Stimulated activated CD4-positive, alpha-beta T cell treated with anti-CD3 and anti-CD28 coated beads, TNF-alpha, amount 100 ng/mL, for 4 hours (primary cell): ENCODE measurements around the gene LRP3.

Source experiments
- DNase-seq, 3 experiments: peaks; one replicate each; pipeline ENCODE4 v3.0.0-alpha.2; 2020; ENCODE audit warnings: low read depth in 3 of 3

LRP3 gene

DNA sequence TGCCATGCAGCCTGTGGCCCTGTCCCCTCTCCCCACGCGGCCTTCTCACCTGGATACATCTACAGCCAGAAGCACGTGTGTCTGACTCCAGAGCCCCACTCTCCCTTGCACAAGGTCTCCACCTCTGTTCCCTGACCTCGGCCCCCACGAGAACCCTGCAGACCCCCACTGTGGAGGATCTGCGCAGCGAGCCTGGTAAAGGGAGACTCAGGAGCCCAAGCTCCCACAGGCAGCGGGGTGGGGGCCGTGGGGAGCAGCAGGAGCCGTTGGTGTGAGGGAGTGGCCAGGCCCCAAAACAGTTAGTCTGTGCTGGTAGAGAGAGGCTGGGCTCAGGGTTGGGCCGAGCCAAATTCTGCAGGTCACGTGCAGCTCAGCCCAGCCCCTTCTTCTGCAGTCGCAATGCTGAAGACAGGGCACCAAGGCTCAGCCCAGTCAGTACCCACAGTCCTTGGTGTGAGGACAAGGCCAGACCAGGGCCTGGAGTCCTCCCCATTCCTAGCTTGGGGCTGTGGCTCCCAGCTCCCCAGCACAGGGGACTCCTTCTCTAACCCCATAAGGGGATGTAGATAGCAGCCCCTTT lies 60.2 kb downstream of the LRP3 start:
- no peak for DNase-seq

DNA sequence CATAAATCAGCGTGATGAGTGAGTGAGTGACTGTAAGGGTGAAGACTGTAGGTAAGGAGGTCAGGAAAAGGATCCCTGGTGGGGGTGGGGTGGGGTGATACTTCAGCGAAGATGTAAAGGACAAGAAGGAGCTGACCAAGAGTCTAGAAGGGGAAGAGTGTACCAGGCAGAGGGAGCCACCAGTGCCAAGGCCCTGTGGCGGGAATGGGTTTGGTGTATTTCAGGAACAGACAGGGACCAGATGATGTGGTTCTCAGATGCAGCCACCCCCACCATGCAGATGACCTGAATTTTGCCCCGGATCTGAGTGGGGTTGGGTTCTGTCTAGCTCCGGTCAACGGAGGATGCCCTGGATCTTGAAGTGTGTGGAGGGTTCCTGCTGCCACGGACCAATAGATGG lies 61.7 kb downstream of the LRP3 start:
- DNase-seq, result no peak

- DNase-seq, result no peak
Observed at GRCh38 chr19:33256261-33256660, 62.1 kb downstream of the LRP3 start.

DNA sequence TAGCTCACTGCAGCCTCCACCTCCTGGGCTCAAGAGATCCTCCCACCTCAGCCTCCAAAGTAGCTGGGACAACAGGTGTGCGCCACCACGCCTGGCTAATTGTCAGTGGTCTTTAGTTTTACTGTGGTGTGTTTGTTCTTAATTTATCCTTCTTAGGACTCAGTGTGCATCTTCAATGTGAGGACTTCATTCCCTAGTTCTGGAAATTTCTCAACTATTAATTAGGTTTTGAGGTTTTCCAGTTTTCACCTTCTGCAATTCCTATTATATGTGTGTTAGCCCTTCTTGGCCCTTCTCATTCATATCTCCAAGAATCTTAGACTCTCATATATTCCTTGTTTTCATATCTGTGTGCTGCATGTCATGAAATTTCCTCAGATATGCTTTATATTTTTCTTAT lies 63.7 kb downstream of the LRP3 start:
- DNase-seq, result no peak
